HPDE6-E6E7 (cell line): ENCODE data around the gene TANC1.
A peak's percentile ranks its signal among the peaks of the same experiment; 100 is the strongest.

Experiments
- DNase-seq: peaks from one replicate; pipeline ENCODE4 v3.0.0; 2011; ENCODE audit warnings: missing footprints; ENCODE audit errors: extremely low spot score

Gene TANC1

DNA sequence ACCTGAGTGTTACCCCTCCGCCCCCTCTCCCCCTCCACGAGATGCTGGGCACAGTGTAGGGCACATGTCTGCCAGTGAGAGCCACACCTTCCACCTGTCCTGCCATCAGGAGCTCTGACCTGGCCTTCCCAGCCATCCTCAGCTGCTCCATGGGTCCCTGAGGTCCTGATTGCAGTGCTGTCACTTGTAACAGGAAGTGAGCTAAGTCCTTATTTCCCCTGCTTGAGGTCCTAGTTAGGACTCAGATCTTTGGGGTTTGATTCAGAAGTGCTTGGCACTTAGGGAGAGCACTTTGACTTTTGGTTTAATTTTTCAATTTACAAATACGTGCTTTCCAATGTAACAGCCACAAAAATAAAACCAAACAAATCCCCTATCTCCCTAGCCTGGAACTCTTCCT is 192.5 kb downstream of the TANC1 start:
- no peak for DNase-seq

DNA sequence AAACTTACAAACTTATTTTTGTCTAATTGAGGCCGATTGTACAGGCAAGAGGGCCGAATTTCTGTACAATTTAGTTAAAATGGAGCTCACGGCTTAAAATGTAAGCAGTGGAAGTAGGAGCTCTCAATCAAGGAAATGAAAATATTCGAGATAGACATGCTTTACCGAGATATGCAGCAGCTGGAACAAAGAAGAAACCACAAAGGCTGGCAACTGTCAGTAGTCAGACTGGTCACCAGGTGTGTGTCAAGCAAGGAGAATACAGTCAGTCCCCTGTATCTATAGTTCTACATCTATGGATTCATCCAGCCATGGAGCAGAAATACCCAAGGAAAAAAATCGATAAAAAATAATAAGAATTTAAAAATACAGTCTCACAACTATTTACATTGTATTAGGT is 195.5 kb downstream of the TANC1 start:
- no peak for DNase-seq

DNA sequence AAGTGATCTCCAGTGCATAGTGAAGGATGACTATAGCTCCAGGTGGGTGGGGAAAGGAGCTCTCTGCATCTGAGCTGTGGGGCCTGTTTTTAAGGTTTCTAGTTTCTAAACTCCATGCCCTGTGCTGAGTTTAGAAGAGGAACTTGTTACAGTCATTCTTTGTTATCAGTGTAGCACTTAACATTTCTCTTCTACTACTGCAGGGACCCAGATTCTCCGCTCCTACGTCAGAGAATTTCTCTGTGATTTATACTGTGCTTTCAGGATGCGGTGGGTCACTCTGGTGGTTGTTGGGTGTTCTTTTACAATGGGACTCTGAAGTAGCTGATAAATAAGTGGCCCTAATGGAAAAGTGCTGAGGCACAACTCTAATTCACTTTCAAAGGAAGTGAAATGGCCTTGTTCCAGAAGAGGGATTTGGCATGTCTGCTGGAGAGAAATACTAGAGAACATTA is 196.0 kb downstream of the TANC1 start:
- DNase-seq, result no peak

DNA sequence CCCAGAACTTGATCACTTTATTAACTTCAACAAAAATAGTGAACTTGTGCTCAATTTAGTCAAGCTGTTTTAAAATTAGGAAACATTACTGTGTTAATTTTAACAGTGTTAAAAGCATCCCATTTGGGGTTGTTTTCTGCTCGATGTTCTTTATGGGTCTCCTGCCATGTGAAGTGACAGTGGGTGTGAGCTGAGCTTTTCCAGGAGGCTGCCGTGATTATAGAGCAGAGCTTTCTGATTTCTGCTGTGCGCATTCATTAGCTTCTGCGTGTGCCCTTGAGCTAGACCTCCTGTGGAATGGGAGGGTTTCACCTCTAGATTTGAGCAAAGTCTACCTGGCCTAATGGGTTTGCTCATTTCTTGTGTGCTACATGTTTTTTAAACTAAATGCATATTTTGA is 196.6 kb downstream of the TANC1 start:
- no peak for DNase-seq

DNA sequence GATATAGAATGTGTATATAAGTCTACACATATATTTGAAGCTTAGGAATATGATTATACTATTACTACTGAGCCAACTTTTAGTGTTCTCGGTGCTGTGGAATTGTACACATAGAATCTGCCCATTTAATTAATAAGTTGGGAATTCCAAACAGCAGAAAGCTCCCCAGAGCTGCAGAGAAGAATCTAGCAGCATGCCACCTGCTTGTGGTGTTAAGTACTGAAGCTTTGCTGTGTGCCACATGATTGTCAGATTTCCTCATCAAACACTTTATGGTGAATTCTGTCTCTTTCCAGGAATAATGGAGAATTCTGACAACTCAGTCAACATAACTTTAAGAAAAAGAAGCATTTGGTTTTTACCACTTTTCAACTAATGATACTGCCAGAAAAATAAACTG is 200.3 kb downstream of the TANC1 start:
- no peak for DNase-seq

DNA sequence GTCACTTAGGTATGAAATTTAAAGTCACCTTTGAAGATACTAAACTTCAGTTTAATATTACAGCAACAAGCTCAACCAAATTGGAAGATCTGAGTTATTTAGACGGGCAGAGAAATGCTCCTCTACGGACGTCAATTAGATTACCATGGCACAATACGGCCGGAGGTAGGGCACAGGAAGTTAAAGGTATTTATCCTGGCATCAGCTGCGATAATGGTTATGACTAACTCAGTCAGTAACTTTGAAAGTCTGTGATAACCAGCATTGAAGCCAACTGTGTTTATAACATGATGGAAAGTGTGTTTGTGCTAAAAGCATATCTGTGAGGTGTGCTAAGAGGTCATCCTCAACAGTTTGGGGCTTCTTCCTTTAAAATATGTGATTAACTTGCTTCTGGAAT is 200.7 kb downstream of the TANC1 start:
- DNase-seq, result no peak

DNA sequence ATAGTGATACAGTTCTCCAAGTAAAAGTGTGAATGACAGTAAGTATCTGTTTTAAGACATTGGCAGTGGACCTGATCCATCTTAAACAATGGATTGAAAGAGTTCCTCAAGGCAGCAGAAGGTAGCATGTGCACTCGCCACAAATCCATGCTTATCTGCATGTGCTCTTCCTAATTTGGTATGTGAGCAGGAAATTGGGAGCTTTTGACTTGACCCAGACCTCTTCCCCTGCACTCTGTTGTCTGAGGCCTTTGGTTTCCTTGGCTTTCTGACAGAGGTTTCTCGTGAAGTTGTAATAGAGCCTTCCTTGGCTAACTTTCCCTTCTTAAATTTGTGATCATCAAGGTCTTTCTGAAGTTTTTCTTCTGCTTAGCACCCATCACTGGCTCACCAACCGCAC is 204.0 kb downstream of the TANC1 start:
- DNase-seq, result no peak

DNA sequence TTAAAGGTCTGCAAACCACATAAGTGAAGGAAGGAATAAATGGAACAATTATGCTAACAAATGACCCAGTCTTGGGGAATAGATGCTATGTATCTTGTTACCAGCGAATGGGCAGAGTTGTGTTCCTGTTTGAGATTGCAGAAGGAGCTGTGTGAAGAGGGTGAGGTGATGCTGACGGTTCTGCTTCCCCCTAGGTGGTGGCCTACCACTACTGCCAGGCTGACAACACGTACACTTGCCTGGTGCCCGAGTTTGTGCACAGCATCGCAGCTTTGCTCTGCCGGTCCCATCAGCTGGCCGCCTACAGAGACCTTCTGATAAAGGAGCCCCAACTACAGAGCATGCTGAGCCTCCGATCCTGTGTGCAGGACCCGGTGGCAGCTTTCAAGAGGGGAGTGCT is 206.3 kb downstream of the TANC1 start:
- no peak for DNase-seq

DNA sequence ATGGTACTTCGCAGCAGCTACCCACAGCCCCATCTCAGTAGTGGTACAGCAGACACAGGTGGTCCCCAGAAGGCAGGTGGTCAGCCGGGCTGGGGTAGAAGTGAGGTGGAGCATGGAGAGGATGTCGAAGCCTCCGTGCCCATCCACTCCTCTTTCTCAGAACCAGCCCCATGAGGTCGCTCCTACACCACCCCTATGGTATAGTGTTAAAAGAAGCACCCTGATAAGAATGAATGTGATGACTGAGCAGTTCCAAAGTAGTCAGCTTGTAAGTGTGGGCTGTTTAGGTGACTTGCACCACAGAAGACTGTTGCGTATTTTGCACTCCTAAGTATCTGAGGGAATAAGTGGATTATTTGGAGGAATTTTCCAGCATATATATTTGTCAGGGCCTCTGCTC is 206.7 kb downstream of the TANC1 start:
- no peak for DNase-seq

DNA sequence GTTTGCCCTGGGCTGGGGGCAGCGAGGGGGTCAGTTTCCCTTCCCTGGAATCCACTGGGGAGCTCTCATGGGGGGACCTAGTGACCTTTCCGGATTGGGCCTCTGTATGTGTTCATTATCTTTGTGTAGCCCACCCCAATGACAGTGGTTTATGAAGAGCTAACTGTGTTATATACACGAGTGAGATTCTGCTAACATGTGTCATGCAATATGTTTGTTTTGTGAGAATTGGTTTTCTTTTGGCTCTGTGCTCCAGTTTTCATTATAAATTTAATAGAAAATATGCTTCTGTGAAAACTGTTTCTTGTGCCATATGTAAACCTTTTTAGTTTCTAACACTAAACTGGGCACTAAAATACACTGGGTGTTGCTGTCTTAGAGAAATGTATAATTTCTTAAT is 207.5 kb downstream of the TANC1 start:
- DNase-seq, result no peak

DNA sequence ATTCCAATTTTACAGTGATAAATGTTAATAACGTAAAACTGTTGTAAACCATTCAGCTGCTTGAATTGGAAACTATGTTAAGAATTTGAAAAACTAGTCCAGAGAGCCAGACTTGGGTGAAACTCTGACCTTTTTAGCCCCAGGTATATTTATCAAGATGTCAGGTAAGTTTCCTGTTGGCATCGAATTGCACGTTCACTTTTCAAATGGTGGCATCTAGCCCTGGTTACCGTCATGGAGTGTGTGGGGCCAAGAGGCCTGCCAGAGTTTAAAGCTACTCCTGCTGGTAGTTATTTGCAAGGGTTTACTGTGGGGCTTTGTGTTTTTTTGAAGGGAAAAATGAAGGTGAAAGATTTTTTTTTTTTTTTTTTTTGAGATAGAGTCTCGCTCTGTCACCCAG is 208.1 kb downstream of the TANC1 start:
- DNase-seq, result no peak

DNA sequence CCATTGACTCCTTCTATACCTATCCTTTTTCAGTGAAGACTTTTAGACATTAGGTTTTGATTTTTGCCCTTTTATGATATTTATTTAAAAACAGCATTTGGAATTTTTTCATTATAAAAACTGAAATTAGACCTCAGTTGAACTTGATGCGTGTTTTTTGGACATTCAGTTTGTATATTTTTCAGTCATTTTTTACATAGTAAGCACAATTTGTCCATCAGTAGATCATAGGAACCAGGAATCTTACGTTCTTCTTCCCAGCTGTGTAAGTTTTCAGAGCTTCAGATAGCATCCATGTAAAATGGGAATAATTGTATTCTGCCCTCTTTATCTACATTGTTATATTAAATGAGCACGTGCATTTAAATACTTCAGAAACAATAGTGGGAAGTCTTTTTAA is 208.9 kb downstream of the TANC1 start:
- DNase-seq, result no peak

DNA sequence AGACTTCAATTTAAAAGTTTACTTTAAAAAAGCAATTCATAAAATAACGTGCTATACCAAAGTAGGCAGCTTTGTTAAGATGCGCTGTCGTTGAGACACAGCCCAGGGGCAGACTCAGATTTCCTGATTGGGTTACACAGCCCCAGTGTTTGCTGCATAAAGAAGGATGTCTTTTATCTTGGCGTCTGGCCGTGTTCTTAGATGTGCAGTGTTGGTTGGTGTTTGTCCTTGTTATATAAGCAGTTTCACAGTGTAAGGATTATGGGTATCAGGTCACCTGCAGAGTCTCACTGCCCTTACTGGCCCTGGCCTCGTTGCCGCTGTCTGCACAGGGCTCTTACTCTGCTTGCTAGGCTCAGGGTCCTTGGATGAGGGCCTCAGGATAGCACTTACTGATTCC is 209.5 kb downstream of the TANC1 start:
- DNase-seq, result no peak

DNA sequence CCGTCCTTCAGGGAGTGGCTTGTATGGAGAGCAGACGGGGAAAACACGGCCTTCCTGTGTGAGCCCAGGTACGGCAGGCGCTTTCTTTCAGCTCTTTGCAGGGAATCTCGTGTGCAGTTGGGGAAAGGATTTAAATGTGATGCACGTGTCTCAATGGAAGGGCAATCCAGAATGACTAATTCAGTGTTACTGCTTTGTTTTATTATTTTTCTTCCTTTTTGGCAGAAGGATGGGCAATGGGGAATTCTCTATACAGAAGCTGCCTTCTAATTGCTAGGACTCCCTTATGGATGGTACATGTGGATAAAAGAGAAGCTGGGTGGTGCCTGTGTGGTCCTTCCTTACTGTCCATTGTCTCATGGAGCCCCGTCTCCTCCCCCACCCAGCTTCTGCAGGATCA is 210.7 kb downstream of the TANC1 start:
- DNase-seq, result no peak

DNA sequence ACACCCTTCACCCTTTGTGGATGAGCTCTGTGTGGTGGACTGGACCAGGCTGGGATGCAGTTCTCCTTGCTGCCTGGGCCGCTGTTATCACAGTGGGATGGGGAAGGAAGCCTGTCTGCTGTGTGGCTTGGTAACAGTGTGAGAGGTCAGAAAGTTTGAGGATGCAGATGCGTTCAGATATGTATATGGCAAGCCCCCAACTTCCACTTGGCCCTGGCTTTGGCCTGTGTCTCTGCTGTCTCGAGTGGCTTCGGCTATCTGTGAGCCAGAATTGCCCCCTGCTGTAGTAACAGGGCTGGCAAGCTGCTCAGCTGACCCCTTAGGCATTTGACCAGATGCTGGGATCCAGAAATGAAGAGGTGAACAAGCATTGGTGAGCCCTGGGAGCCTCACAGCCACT is 211.3 kb downstream of the TANC1 start:
- no peak for DNase-seq

DNA sequence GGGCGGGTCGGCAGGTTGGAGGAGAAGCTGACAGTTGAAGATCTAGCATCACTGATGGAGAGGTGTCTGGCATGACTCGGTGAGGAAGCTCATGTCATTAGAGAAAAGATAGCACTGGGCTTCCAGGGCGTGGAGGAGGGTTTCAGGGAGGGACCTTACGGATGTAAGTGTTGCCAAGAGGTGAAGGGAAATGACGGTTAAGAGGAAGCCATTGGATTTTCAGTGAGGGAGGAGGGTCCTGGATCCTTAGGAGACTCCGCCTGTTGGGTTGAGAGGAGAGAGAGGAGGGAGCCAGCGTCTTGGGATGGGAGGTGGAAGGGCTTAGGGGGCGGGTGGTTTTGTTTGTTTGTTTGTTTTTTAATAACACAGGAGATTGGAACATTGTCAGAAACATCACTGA is 214.9 kb downstream of the TANC1 start:
- DNase-seq, result no peak

DNA sequence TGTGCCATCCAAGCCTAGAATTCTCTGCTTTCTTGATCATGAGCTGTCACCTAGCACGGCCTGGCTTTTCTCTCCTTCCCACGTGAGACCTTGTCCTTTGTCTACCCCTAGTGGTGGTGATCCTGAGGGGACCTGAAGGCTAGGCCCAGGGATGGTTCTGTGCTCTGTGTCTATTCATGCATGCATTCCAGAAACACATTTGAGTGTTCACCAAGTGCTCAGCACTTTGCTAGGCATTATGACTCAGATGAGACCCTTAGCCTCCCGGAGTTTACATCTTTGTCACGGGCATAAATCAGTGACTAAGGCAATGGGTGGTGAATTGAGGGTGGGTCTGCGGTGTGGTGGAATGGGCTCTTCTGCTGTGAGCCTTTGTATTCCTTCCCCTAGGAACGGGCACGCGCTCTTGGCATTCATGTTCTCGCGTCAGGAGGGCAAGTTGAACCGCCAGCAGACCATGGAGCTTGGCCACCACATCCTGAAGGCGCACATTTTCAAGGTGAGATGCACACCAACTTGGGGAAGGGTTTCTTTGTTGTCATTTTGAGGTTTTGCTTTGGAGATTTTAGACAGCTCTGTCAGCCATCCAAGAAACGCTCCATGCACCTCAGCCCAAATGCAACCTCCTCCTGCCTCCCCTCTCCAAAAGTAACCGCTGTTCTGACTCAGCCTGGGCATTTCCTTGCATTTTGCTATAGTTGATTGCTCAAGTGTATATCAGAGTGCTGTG is 217.1 kb downstream of the TANC1 start:
- peak; percentile 8 for DNase-seq

DNA sequence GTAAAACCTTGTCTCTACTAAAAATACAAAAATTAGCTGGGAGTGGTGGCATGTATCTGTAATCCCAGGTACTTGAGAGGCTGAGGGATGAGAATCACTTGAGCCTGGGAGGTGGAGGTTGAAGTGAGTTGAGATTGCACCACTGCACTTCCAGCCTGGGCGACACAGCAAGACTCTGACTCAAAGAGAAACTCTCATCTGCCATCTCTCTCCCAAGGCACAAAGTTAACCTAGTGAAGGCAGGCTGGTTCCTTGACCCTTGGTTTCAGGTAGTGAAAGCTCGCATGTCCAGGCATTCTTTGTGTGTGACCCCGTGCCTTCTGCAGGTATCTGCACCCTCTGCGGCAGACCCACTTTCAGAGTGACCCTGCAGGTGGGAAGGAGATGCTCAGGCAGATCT is 218.0 kb downstream of the TANC1 start:
- no peak for DNase-seq

DNA sequence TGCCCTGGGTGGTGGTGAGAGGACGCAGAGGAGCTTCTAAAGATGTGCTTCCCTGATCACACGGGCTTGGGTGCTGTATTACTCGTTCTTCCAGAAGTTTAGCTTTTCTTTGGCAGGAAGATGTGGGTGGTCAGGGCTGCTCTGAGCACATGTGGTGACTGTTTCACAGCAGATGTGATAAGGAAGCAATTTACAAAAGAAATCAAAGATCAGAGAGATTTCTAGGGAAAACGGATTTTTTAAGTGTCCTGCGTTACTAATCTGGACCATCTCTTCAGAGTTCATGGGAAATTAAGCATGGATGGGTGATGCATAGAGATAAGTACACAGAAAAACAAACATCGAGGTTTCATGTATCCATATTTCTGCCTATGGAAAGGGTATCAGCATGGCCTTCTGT is 218.7 kb downstream of the TANC1 start:
- DNase-seq, result no peak

DNA sequence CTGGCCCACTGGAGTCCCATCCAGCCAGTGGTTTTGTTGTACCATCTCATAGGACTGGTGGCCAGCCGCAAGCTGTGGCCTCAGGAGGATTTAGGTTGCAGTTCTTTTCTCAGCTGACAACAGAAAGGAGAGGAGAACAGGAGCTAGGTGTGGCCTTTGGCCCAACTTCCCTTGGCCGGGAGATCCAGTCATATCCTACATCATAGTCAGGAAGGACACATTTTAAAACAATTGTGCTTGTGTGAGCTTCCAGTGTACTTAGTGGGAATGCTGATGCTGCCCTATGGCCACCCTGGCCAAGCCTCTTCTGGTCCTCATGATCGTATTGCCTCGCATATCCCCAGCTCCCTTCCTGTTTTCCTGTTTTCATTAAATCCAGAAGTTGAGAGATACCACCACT is 220.0 kb downstream of the TANC1 start:
- no peak for DNase-seq

DNA sequence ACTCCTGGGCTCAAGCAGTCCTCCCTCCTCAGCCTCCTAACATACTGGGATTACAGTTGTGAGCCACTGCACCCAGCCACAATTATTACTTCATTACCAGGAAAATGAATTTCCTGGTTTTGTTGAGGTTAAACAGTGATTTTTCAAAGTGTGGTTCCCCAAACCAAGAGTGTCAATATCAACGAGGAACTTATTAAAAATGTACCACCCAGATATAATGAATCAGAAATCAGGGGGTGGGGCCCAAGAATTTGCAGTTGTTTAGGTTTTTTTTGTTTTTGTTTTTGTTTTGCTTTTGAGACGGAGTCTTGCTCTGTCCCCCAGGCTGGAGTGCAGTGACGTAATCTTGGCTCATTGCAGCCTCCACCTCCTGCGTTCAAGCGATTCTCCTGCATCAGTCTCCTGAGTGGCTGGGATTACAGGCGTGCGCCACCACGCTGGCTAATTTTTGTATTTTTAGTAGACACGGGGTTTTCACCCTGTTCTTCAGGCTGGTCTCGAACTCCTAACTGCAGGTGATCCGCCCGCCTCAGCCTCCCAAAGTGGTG is 224.0 kb downstream of the TANC1 start:
- DNase-seq, result no peak

DNA sequence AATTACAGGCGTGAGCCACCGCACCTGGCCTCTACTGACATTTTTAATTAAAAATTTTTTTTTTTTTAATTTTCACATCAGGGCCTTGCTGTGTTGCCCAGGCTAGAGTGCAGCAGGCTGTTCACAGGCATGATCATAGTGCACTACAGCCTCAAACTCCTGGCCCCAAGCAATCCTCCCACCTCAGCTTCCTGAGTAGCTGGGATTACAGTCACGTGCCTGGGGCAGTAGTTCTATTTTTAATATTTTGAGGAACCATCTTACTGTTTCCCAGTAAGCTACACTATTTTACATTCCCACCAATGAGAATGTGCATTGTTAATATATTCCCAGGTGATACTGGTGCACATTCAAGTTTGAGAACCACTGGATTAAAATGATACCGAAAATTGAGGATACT is 225.4 kb downstream of the TANC1 start:
- DNase-seq, result no peak

DNA sequence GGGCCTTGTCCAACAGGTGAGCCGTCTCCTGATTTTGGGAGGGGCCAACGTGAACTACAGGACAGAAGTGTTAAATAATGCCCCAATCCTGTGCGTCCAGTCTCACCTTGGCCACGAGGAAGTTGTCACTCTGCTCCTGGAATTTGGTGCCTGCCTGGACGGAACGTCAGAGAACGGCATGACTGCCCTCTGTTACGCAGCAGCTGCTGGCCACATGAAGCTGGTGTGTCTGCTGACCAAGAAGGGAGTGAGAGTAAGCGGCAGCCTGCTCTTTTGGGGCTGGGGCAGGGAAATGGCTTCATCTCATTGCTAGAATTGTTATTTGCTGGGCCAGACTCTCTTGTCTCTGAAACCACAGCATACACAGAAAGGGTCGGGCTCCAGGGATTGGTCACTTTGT is 225.8 kb downstream of the TANC1 start:
- DNase-seq, result no peak

DNA sequence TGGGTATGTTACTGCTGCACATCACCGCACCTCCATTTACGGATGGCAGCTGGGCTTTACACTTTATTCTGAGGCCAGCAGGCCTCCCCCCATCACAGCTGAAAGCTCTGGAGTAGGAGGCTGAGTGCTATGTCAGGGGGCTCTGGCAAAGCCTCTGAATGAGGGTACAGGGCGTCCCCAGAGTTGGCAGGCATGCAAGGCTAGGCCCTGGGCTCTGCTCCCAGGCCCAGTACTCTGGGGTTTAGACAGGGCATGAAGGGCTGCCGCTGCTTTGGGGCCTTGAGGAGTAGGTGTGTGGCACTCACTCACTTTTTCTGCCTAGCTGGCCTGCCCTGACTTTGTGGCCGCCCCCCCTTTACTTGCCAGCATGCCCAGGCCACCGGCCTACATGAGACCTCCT is 227.3 kb downstream of the TANC1 start:
- no peak for DNase-seq
